Muscle layer of duodenum (tissue), 2 donors: ENCODE measurements around the gene MUC13.
A peak's percentile ranks its signal among the peaks of the same experiment; 100 is the strongest.

Experiments
- H3K27ac ChIP-seq: one replicate; pipeline ENCODE4 v1.7.0; 2013; ENCODE audit warnings: mild to moderate bottlenecking, low read length
- H3K27me3 ChIP-seq: one replicate; pipeline ENCODE4 v1.7.0; 2013; ENCODE audit warnings: low read depth, mild to moderate bottlenecking, control low read depth, low read length
- H3K36me3 ChIP-seq, 2 donors: one replicate each; pipeline ENCODE4 v1.7.0; 2013; ENCODE audit warnings: low read length in 2 of 2, control low read depth in 1 of 2, mild to moderate bottlenecking in 1 of 2; ENCODE audit not compliant: insufficient read depth in 2 of 2, control insufficient read depth in 1 of 2
- H3K4me1 ChIP-seq, 2 donors: one replicate each; pipeline ENCODE4 v1.7.0; 2013; ENCODE audit warnings: low read length in 2 of 2, mild to moderate bottlenecking in 2 of 2, control low read depth in 1 of 2, moderate library complexity in 1 of 2; ENCODE audit not compliant: insufficient read depth in 2 of 2, control insufficient read depth in 1 of 2
- H3K4me3 ChIP-seq, 2 donors: one replicate each; pipeline ENCODE4 v1.7.0; 2013; ENCODE audit warnings: low read length in 2 of 2, low read depth in 1 of 2, mild to moderate bottlenecking in 1 of 2
- H3K9me3 ChIP-seq, 2 donors: one replicate each; pipeline ENCODE4 v1.7.0; 2013; ENCODE audit warnings: low read length in 2 of 2, control low read depth in 1 of 2, mild to moderate bottlenecking in 1 of 2; ENCODE audit not compliant: control insufficient read depth in 1 of 2
- donor health status: healthy.

Gene MUC13

GRCh38 chr3:124882816-124883747 is 51.5 kb downstream of the MUC13 start:
- H3K27ac ChIP-seq: no peak overlapping the region
- H3K9me3 ChIP-seq: no peaks in the 10 kb centered on the region
- H3K27me3 ChIP-seq: no peaks in the 10 kb centered on the region
- H3K36me3 ChIP-seq: no peaks in the 10 kb centered on the region
- peaks cover 14 to 17% of the 10 kb centered on the region in 2 donors for H3K4me1 ChIP-seq
- H3K4me3 ChIP-seq: no peak overlapping the region

GRCh38 chr3:124881976-124882697 is 52.4 kb downstream of the MUC13 start:
- Histone ChIP-seq H3K4me3 (no peak overlapping the region), H3K36me3 (no peaks in the 10 kb centered on the region), H3K27me3 (no peaks in the 10 kb centered on the region), H3K9me3 (no peaks in the 10 kb centered on the region), H3K4me1 (peaks cover 17 to 24% of the 10 kb centered on the region in 2 donors), H3K27ac (no peak overlapping the region)

- Histone ChIP-seq H3K36me3 (no peaks in the 10 kb centered on the region), H3K4me1 (peaks cover 30 to 31% of the 10 kb centered on the region in 2 donors), H3K4me3 (no peak overlapping the region), H3K9me3 (no peaks in the 10 kb centered on the region), H3K27ac (peak overlapping the region; percentile 77), H3K27me3 (no peaks in the 10 kb centered on the region)
Observed at GRCh38 chr3:124879337-124879680, 55.2 kb downstream of the MUC13 start.

GRCh38 chr3:124878561-124879336 is 55.8 kb downstream of the MUC13 start:
- Histone ChIP-seq H3K27me3 (no peaks in the 10 kb centered on the region), H3K4me1 (peaks cover 30 to 31% of the 10 kb centered on the region in 2 donors), H3K36me3 (no peaks in the 10 kb centered on the region), H3K4me3 (no peak overlapping the region), H3K9me3 (no peaks in the 10 kb centered on the region), H3K27ac (peak overlapping the region; percentile 77)

GRCh38 chr3:124877674-124878073 is 56.9 kb downstream of the MUC13 start:
- Histone ChIP-seq H3K4me3 (no peak overlapping the region), H3K36me3 (no peaks in the 10 kb centered on the region), H3K27ac (no peak overlapping the region), H3K4me1 (peaks cover 30 to 31% of the 10 kb centered on the region in 2 donors), H3K9me3 (no peaks in the 10 kb centered on the region), H3K27me3 (no peaks in the 10 kb centered on the region)

- Histone ChIP-seq H3K4me1 (peaks cover 30 to 31% of the 10 kb centered on the region in 2 donors), H3K27ac (peak overlapping the region; percentile 18), H3K4me3 (no peak overlapping the region)
Observed at GRCh38 chr3:124876401-124876878, 58.1 kb downstream of the MUC13 start.

GRCh38 chr3:124873226-124873625 is 61.3 kb downstream of the MUC13 start:
- peaks cover 14 to 18% of the 10 kb centered on the region in 2 donors for H3K4me1 ChIP-seq

More at GRCh38 chr3:124876401-124876878, 58.1 kb downstream of the MUC13 start:
- Histone ChIP-seq H3K36me3 (peaks cover under 1 to 5% of the 10 kb centered on the region in 2 donors), H3K9me3 (no peaks in the 10 kb centered on the region), H3K27me3 (no peaks in the 10 kb centered on the region)

GRCh38 chr3:124867511-124867910 is 67.0 kb downstream of the MUC13 start:
- Histone ChIP-seq H3K27ac (no peak overlapping the region), H3K4me1 (peaks cover 0 to 4% of the 10 kb centered on the region in 2 donors), H3K9me3 (no peaks in the 10 kb centered on the region), H3K27me3 (no peaks in the 10 kb centered on the region), H3K36me3 (peaks cover 5 to 10% of the 10 kb centered on the region in 2 donors), H3K4me3 (no peak overlapping the region)

More at GRCh38 chr3:124873226-124873625, 61.3 kb downstream of the MUC13 start:
- Histone ChIP-seq H3K27ac (no peak overlapping the region), H3K27me3 (no peaks in the 10 kb centered on the region), H3K4me3 (no peak overlapping the region), H3K9me3 (no peaks in the 10 kb centered on the region), H3K36me3 (peaks cover 5 to 10% of the 10 kb centered on the region in 2 donors)

- Histone ChIP-seq H3K36me3 (no peaks in the 10 kb centered on the region), H3K4me3 (no peak overlapping the region), H3K4me1 (peaks cover 7 to 19% of the 10 kb centered on the region in 2 donors), H3K27ac (no peak overlapping the region), H3K9me3 (no peaks in the 10 kb centered on the region), H3K27me3 (no peaks in the 10 kb centered on the region)
Observed at GRCh38 chr3:124862006-124862405, 72.5 kb downstream of the MUC13 start.

GRCh38 chr3:124861041-124861440 is 73.5 kb downstream of the MUC13 start:
- Histone ChIP-seq H3K9me3 (no peaks in the 10 kb centered on the region), H3K36me3 (no peaks in the 10 kb centered on the region), H3K27ac (peak overlapping the region; percentile 60), H3K27me3 (no peaks in the 10 kb centered on the region), H3K4me3 (no peak overlapping the region), H3K4me1 (peaks cover 7 to 19% of the 10 kb centered on the region in 2 donors)
